ENCODE data around the gene PRPF4.

DNA sequence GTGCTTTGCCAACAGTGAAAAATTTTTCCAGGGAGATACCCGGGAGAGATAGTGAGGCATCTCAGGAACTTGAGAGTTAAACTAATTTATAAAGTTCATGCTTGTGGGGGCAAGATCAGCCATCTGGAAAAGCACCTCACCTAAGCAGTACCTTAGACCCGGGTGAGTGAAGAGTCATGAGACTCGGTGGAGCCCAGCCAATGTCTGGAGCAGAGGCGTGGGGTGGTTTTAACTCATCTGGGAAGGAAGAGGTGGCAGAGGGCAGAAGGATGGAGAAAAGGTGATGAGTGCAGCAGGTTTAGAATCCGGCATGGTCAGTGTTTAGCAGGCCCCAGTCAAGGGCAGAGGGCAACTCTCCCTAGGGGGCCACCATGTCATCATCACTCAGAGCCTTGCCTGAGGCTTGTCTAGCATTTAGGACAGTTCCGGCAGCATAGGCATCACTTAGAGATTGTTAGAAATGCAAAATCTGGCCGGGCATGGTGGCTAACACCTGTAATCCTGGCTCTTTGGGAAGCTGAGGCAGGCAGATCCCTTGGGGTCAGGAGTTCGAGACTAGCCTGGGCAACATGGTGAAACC lies 32.0 kb downstream of the PRPF4 start:
- TF ChIP-seq, protein P1, sequence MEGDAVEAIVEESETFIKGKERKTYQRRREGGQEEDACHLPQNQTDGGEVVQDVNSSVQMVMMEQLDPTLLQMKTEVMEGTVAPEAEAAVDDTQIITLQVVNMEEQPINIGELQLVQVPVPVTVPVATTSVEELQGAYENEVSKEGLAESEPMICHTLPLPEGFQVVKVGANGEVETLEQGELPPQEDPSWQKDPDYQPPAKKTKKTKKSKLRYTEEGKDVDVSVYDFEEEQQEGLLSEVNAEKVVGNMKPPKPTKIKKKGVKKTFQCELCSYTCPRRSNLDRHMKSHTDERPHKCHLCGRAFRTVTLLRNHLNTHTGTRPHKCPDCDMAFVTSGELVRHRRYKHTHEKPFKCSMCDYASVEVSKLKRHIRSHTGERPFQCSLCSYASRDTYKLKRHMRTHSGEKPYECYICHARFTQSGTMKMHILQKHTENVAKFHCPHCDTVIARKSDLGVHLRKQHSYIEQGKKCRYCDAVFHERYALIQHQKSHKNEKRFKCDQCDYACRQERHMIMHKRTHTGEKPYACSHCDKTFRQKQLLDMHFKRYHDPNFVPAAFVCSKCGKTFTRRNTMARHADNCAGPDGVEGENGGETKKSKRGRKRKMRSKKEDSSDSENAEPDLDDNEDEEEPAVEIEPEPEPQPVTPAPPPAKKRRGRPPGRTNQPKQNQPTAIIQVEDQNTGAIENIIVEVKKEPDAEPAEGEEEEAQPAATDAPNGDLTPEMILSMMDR (IDR thresholded peaks at IDR 0.05; ENCODE audit: extremely low read depth in 1 of 2, insufficient read depth in 1 of 2, low read depth in 1 of 2, low read length in 2 of 2), result no peak
- TF ChIP-seq JUN (IDR thresholded peaks at IDR 0.05; ENCODE audit: borderline replicate concordance, insufficient read depth, insufficient read length, low read depth) (no peak), POLR2A (IDR thresholded peaks at IDR 0.05; ENCODE audit: low read depth, low read length) (no peak), EZH2 (IDR thresholded peaks at IDR 0.05; ENCODE audit: borderline replicate concordance, low read depth, low read length, severe bottlenecking) (no peak), POLR2AphosphoS5 (IDR thresholded peaks at IDR 0.05; ENCODE audit: insufficient read depth, low read depth, low read length) (no peak), GATA2 (IDR thresholded peaks at IDR 0.05; ENCODE audit: insufficient read depth, insufficient read length, low read depth, low read length) (no peak), MYC (IDR thresholded peaks at IDR 0.05; ENCODE audit: low read depth, low read length) (no peak)
- TF ChIP-seq, protein P2, sequence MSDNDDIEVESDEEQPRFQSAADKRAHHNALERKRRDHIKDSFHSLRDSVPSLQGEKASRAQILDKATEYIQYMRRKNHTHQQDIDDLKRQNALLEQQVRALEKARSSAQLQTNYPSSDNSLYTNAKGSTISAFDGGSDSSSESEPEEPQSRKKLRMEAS (IDR thresholded peaks at IDR 0.05; ENCODE audit: insufficient read depth, insufficient read length), result no peak

Measured in endothelial cell of umbilical vein (primary cell).